Stimulated activated CD8-positive, alpha-beta memory T cell treated with anti-CD3 and anti-CD28 coated beads, Interleukin-4, amount 100 ng/mL, for 4 hours (primary cell): ENCODE results near the gene NFKB2.

Experiments
- DNase-seq, 2 donors: peaks; one replicate each; pipeline ENCODE4 v3.0.0-alpha.2; 2020; ENCODE audit warnings: low read depth in 2 of 2, low spot score in 1 of 2

The NFKB2 gene

DNA sequence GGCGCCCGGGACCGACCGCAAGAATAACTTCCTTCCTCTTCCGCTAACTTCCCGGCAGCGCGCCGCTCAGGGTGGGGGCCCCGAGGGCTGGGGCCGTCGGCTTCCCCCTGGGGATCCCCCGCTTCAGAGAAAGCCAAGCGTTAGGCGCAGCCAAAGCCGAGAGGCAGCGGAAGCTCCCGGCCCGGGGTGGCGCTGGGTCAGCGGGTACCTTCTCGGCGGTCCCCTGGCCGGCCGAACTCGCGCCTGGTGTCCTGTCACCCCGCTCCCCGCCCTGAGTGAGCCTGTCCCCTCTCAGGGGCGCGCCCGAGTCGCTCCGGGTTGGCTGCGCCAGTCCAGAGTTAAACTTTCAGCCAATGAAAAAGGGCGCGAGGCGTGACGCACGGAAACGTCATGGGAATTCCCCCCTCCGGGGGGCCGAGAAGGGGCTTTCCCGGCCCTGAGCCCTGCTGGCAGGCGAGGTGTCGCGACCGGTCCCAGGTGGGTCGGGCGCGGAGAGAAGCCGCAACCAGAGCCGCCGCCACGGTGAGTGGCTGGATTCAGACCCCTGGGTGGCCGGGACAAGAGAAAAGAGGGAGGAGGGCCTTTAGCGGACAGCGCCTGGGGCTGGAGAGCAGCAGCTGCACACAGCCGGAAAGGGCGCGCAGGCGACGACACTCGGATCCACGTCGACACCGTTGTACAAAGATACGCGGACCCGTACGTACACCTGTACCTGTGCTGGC, 1.3 kb upstream of the NFKB2 start:
- peak; percentile 99 for DNase-seq

DNA sequence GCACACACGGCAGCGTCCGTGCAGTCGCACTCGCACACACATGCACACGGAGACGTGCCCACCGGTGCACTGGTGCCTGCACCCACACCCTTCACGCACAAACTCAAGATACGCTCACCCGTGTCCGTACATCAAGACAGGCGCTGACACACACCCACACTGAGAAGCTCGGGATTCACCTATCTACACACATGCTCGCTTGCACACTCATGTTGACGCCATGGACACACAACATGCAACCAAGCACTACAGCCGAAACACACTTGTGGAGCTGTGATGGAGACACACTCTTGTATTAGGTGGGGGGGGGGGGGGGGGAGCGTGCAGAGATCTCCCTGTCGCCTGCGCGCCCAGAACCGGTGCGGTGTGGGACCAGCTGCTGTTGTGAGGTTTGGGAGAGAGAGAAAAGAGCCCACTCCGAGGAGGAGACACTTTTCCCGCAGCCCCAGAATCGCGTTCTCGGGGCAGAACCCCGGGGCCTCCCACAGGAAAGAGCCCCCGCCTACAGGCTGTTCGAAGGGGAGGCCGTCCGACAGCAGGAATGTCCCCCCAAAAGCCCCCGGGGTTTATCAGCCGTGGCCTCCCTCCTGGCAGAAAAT, 605 bp upstream of the NFKB2 start:
- DNase-seq: peak; percentile 37 to 46

DNA sequence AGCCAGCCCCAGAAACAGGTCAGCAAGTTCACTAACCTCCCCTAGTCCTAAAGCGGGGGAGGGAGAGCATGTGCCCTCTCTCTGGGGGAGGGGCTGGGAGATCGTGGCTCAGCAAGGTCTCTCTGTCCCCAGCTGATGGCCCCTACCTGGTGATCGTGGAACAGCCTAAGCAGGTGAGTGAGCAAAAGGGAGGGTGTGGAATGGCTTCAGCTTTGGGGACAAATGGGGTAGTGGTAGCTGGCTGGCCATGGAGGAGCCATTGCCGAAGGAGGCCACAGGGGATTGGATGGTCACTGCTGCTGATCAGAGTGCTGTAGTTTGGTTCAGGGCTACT, 779 bp downstream of the NFKB2 start:
- no peak for DNase-seq

DNA sequence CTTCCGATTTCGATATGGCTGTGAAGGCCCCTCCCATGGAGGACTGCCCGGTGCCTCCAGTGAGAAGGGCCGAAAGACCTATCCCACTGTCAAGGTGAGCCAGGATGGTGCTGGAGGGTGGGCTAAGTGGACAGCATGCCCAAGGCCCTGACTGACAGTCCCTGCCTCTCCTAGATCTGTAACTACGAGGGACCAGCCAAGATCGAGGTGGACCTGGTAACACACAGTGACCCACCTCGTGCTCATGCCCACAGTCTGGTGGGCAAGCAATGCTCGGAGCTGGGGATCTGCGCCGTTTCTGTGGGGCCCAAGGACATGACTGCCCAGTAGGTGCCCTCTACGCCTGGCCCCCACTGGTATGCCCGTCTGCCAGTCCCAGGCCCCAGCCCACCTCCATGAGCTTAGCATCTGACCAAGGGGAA, 1.2 kb downstream of the NFKB2 start:
- DNase-seq: no peak

DNA sequence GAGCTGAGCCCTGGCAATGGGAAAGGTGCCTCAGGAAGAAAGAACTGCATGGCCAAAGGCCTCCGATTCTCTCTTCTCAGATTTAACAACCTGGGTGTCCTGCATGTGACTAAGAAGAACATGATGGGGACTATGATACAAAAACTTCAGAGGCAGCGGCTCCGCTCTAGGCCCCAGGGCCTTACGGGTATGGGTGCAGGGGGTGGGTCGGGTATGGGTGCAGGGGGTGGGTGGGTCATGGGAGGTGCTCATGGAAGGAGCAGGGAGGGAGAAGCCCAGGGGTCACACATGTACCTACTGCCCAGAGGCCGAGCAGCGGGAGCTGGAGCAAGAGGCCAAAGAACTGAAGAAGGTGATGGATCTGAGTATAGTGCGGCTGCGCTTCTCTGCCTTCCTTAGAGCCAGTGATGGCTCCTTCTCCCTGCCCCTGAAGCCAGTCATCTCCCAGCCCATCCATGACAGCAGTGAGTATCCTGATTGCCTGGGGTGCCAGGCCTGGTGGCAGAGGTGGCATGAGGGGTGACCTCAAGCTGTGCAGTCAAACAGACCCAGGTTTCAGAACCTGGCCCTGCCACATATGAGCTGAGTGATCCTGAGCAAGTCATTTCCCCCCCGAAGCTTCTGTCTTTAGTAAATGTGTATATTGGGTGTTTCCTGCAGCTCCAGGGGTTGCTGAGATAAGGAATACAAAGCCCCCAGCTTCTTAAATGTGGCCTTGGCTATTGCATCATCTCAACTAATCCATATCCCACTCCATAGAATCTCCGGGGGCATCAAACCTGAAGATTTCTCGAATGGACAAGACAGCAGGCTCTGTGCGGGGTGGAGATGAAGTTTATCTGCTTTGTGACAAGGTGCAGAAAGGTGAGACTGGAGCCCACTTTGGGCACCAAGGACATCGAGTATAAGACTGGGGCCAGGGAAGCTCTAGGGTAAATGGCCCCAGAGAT, 2.0 kb downstream of the NFKB2 start:
- no peak for DNase-seq

DNA sequence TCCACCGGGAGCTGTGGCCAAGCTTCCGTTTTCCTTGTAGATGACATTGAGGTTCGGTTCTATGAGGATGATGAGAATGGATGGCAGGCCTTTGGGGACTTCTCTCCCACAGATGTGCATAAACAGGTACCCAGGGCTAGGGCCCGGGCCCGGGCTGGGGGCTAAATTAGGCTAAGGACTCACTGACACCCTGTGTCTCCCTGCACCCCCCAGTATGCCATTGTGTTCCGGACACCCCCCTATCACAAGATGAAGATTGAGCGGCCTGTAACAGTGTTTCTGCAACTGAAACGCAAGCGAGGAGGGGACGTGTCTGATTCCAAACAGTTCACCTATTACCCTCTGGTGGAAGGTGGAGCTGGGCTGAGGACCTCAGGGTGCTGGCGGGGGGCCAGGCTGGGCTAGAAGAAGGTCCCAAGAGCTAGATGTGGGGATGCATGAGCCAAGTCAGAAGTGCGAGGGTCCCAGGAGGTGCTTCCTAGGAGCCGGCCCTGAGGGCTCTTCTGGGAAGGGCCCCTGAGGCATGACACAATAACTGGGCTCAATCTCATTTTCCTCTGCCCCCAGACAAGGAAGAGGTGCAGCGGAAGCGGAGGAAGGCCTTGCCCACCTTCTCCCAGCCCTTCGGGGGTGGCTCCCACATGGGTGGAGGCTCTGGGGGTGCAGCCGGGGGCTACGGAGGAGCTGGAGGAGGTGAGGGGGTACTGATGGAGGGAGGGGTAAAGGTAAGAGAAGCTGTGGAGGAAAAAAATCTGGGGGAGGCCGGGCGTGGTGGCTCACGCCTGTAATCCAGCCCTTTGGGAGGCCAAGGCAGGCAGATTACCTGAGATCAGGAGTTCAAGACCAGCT, 2.9 kb downstream of the NFKB2 start:
- no peak for DNase-seq

DNA sequence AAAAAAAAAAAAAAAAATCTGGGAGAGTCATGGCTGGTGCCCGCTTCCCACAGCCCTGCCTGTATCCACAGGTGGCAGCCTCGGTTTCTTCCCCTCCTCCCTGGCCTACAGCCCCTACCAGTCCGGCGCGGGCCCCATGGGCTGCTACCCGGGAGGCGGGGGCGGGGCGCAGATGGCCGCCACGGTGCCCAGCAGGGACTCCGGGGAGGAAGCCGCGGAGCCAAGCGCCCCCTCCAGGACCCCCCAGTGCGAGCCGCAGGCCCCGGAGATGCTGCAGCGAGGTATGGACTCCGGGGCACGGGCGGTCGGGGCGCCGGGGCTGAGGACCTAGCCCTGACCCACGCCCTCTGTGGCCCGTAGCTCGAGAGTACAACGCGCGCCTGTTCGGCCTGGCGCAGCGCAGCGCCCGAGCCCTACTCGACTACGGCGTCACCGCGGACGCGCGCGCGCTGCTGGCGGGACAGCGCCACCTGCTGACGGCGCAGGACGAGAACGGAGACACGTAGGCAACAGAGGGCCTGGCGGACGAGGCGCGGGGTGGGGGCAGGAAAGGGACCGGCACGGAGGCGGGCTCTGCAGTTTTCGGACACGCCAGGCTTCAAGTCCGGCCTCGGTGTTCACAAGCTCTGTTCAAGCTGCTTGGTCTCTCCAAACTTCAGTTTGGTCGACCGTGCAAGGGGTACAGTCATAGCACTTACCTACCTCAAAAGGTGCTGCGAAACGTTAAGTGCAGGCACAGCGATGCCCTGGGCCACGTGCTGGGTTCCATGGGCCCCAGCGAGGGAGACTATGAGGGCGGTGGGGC, 3.9 kb downstream of the NFKB2 start:
- peak; percentile 66 for DNase-seq

DNA sequence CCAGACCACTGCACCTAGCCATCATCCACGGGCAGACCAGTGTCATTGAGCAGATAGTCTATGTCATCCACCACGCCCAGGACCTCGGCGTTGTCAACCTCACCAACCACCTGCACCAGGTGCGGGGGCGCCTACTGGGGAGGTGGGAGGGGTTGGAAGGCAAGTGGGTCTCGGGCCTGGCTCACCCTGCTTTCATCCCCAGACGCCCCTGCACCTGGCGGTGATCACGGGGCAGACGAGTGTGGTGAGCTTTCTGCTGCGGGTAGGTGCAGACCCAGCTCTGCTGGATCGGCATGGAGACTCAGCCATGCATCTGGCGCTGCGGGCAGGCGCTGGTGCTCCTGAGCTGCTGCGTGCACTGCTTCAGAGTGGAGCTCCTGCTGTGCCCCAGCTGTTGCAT, 4.6 kb downstream of the NFKB2 start:
- DNase-seq: no peak

DNA sequence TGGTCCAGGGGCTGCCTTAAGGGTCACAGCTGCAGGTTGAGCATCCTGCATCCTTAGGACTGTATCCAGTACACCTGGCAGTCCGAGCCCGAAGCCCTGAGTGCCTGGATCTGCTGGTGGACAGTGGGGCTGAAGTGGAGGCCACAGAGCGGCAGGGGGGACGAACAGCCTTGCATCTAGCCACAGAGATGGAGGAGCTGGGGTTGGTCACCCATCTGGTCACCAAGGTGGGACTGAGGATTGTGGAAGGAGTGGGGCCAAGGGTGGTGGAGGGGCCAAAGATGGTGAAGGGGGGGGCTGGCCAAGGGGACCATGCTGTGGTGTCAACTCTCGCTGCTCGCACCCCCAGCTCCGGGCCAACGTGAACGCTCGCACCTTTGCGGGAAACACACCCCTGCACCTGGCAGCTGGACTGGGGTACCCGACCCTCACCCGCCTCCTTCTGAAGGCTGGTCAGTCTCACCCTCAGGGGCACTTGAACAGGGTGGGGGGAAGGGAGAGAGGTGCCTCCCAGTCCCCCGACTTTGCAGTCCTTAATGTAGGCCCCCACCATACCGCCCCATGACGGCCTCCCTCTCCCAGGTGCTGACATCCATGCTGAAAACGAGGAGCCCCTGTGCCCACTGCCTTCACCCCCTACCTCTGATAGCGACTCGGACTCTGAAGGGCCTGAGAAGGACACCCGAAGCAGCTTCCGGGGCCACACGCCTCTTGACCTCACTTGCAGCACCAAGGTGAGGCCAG, 5.3 kb downstream of the NFKB2 start:
- no peak for DNase-seq

DNA sequence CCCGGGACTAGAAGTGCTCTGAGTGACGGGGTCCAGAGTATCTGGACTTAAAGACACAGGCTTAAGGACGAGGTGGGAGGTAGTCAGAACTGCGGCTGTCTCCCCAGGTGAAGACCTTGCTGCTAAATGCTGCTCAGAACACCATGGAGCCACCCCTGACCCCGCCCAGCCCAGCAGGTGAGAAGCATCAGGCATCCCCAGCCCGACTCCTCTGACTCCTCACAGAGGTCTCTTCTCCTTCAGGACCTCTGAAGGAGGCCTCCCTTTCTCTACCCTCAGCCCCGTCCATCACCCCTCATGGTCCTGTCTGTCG, 5.8 kb downstream of the NFKB2 start:
- no peak for DNase-seq

DNA sequence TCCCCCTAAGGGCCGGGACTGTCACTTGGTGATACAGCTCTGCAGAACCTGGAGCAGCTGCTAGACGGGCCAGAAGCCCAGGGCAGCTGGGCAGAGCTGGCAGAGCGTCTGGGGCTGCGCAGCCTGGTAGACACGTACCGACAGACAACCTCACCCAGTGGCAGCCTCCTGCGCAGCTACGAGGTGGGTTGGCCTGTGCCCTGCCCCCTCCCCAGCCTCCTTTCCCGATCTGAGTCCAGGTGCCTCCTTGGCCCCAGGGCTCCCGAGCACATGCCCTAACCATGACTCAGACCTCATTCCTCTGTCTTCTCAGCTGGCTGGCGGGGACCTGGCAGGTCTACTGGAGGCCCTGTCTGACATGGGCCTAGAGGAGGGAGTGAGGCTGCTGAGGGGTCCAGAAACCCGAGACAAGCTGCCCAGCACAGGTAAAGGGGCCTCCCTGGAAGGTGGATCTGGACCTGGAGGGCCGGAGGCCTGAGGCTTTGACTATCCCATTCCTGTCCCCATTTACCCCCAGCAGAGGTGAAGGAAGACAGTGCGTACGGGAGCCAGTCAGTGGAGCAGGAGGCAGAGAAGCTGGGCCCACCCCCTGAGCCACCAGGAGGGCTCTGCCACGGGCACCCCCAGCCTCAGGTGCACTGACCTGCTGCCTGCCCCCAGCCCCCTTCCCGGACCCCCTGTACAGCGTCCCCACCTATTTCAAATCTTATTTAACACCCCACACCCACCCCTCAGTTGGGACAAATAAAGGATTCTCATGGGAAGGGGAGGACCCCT, 6.4 kb downstream of the NFKB2 start:
- no peak for DNase-seq

DNA sequence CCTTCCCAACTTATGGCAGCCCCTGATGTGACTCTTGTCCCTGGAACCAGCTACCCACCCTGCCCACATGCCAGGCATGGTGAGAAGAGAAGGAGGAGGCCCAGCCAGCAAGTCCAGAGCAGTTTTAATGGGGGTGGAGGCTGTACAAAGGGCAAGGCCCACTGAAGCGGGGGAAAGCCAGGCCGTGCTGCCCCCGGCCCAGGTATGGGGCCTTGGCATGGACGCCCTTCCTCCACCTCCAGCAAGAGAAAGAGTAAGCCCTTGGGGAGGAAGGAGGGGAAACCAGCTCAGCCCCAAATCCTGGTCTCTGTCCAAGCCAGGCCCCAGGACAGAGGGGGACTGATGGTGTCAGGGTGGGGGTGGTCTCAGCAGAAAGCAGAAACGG, 7.0 kb downstream of the NFKB2 start:
- DNase-seq: no peak

DNA sequence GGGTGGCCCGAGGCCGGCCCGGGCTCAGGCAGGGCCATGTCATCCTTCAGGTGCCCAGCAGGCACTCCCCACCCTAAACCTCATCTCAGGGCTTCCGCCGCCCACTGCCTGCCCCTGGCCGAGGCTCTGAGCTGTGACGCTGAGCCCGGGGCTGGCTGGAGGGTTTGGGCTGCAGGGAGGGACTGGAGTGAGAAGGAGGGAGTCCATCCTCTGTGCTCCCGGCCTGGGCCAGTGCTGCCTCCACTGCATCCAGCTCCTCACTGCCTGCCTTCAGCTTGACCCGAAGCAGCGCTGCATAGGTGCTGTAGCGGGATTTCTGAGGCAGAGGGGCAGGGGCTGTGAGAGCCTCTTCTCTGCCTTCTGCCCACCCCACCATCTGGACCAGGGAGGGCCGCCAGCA, 7.6 kb downstream of the NFKB2 start:
- no peak for DNase-seq

DNA sequence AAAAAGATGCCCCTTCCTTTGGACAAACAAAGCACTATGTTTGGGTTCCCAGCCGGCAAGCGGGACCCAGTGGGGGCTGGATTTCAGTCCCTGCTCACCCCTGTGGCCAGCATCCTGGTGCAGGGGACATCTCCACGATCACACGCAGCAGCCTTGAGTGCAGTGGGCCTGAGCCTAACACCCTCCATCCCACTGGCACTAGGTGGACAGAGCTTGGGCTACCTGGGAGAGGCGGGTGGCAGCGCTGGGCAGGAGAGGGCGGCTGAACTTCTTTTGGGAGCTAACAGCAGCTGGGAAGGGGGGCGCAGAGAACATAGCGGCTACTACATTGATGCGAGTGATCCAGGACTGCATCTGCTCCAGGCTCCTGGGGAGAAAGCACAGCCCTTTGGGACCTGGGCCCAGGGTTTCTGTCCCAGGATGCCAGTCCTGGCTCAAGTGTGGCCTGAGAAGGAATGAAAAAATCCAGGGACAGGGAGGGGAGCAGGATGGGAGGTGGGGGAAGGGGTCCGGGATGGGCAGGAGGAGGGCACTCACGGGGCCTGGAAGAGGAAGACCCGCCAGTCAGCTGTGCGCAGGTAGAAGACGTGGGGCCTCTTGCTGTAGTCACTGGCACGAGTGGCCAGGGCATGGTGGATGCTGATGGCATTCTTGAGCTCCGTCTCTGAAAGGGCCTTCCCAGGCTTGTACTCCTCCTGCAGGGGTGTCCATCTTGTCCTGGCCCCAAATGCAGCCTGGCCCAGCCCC, 9.0 kb downstream of the NFKB2 start:
- DNase-seq: no peak

DNA sequence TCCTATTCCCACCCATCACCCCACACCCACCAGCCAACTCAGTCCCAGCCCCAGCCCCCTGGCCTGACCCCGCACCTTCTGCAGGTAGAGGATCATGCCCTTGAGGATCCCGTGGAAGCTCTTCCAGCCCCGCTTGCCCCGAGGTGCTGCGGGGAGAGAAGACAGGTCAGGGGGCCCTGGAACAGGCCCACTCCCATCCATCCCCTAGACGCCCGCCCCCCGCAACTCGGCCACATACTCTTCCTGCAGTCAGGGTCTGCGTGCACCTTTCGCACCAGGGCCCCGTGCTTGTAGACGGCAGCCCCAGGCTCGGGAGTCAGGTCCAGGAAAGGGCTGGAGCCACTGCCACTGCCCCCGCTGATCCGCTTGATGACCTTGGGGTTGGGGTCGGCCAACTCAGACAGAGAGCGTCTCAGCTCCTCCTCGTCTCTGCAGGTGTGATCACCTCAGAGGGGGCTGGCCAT, 9.6 kb downstream of the NFKB2 start:
- DNase-seq: no peak

DNA sequence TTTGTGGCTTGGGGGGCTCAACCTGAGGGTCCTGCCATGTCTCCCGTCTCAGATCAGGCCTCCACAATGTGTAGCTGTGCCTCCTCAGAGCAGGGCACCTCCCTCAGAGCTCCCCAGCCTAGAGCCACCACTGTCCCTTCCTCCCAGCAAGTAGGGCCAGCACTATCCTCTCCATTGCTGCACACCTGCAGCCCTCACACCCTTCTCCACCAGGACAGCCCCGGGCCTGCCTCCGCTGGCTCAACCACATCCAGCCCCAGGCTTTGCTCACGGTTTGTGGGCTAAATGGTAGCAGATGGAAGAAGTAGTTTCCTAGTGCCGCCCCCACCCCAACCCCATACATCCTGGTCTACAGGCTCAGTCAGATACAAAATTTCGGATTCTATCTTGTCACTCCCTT, 10.1 kb downstream of the NFKB2 start:
- DNase-seq: no peak

DNA sequence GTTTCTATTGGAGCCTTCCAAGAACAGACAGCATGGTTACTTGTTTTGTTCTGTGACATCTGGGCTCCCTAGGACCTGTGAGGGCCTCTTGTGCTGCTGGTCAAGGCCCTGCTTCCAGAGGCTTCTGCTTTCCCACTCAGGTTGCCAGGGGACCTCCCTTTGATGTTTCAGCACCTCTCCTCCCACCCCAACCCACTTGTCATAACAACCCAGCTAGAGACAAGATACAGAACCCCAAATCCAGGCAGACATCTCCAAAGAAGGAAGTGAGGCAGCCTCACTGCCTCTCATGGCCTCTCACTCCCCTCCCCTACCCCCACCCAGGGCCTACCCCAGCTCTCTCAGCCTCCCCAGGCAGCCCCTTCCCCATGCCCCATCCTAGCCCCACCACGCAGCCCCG, 11.3 kb downstream of the NFKB2 start:
- DNase-seq: no peak

DNA sequence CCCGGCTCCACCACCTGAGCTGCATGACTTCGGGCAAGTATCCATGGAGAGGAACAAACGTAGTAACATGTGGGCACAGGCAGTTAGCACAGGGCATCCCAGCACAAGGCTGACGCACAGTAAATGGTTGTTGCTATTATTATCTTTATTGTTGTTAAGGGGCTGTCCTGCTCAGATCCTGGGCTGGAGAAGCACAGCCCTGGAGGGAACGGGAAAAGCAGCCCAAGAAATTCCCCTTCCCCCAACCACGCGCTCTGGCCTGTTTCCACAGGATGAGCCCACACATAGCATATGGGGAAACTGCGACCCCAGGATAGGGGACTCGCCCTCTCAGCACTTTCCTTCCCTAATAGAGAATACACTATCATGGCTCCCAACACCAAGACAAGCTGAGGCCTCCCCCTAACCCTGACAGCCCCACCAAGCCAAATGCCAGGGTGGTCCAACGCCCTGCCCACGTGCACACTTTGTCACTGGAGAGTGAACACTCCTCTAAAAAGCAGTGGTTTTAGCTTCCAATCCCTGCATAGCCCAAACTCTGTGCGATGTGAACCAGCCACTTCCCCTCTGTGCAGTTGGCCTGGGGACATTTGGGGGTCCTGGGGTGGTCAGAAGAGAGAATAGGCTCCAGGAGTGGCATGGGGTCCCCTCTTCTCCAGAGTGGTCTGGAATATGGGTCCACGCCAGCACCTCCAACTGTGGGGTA, 12.1 kb downstream of the NFKB2 start:
- DNase-seq: no peak
